Activated CD8-positive, alpha-beta memory T cell treated with anti-CD3 and anti-CD28 coated beads for 36 hours (primary cell): Measurements from ENCODE around the gene TMC1. TPM values are rescaled to one million over a fixed set of nuclear protein-coding genes. Genes with fewer than 3 reads are reported as not detected.

Experiments used
- CTCF ChIA-PET: fragments of 350-600 bp; sonication (Branson Sonifier 250); formaldehyde crosslinking; loops from one replicate; lab custom pipeline; 2021; ENCODE audit warnings: antibody characterized with exemption; lab: Charles Lee
- POLR2A ChIA-PET: fragments of 350-600 bp; sonication (Branson Sonifier 250); formaldehyde crosslinking; loops from one replicate; lab custom pipeline; 2021; ENCODE audit warnings: antibody characterized with exemption; lab: Charles Lee
- total RNA-seq, 2 experiments: library from RNA; stranded (reverse); gene quantifications; one replicate each; pipeline ENCODE4 v1.2.3, GENCODE V29; 2021

TMC1 gene
- total RNA-seq, 2 experiments from 2014 or later: not detected

GRCh38 chr9:72873456-72873855 is 352.0 kb downstream of the TMC1 start:
- ChIA-PET CTCF (no interaction called here), POLR2A (no interaction called here)

- ChIA-PET CTCF (no interaction called here), POLR2A (no interaction called here)
Measured at GRCh38 chr9:72874344-72874743, 352.9 kb downstream of the TMC1 start.

- POLR2A ChIA-PET: no interaction called here
- CTCF ChIA-PET: interaction anchor here (0.9 kb wide), 1 partner anchor 112 kb away, joined by 3 read pairs; no protein-coding TSS in a partner anchor
Measured at GRCh38 chr9:72875221-72875620, 353.8 kb downstream of the TMC1 start.

GRCh38 chr9:72880821-72881220 is 359.4 kb downstream of the TMC1 start:
- ChIA-PET POLR2A (no interaction called here), CTCF (no interaction called here)

GRCh38 chr9:72882117-72882775 is 360.8 kb downstream of the TMC1 start:
- ChIA-PET CTCF (no interaction called here), POLR2A (no interaction called here)

GRCh38 chr9:72883875-72884274 is 362.5 kb downstream of the TMC1 start:
- POLR2A ChIA-PET: no interaction called here
- CTCF ChIA-PET: no interaction called here

GRCh38 chr9:72884508-72884907 is 363.1 kb downstream of the TMC1 start:
- CTCF ChIA-PET: no interaction called here
- POLR2A ChIA-PET: no interaction called here

Other genes starting within 250 kb of the TMC1 start
- 10 to 100 TPM; 85.8 to 86.7 TPM for gene ZFAND5, start 156.4 kb upstream of the TMC1 start, total RNA-seq